ENCODE measurements around the gene AJM1. TPM values are rescaled to one million over a fixed set of nuclear protein-coding genes. Genes with fewer than 3 reads are reported as not detected.
A peak's percentile ranks its signal among the peaks of the same experiment; 100 is the strongest.

AJM1 gene
- polyA plus RNA-seq, 3 donors, result 0.10 to 2.0 (median 0.18) TPM

- Mint-ChIP-seq H3K4me3 (peak overlapping the region; percentile 86 to 91), H3K9me3 (no peaks in the 10 kb centered on the region), H3K36me3 (peaks cover 3 to 17% of the 10 kb centered on the region in 2 donors), H3K27me3 (ENCODE audit: low read depth in 3 of 3) (peaks cover 0 to 2% (median 2%) of the 10 kb centered on the region in 3 donors), H3K4me1 (peaks cover 31% of the 10 kb centered on the region), H3K27ac (peak overlapping the region; percentile 24 to 82 (median 63))
- Histone ChIP-seq H3K9ac (ENCODE audit: insufficient read depth, low read length, poor library complexity, severe bottlenecking) (peak overlapping the region; percentile 83), H3K79me2 (ENCODE audit: insufficient read depth, low read length) (peaks cover 53% of the 10 kb centered on the region), H3K4me2 (replicated peaks; ENCODE audit: extremely low read depth, low read length, poor library complexity, severe bottlenecking) (peak overlapping the region; percentile 95), H3K27ac (ENCODE audit: low read depth in 1 of 2, low read length in 2 of 2) (peak overlapping the region in 1 of 2 donors; percentile 82), H3K4me3 (replicated peaks in 1 of 3; ENCODE audit: low read depth in 2 of 3, low read length in 3 of 3) (peak overlapping the region; percentile 74 to 85 (median 80)), H3K4me1 (ENCODE audit: control insufficient read depth in 1 of 2, insufficient read depth in 2 of 2, low read length in 2 of 2) (peaks cover 25 to 32% of the 10 kb centered on the region in 2 donors), H3K36me3 (replicated peaks in 1 of 2; ENCODE audit: control insufficient read depth in 1 of 2, insufficient read depth in 2 of 2, low read length in 2 of 2) (peaks cover 0 to 11% of the 10 kb centered on the region in 2 donors), H4K20me1 (ENCODE audit: insufficient read depth, low read length) (peaks cover 20% of the 10 kb centered on the region), H3K9me3 (replicated peaks in 1 of 2; ENCODE audit: control insufficient read depth in 1 of 2, insufficient read depth in 1 of 2, low read length in 2 of 2) (no peaks in the 10 kb centered on the region), H2AFZ (ENCODE audit: insufficient read depth, low read depth, low read length, poor library complexity, severe bottlenecking) (peak overlapping the region; percentile 77), H3K27me3 (ENCODE audit: control insufficient read depth in 2 of 2, insufficient read depth in 2 of 2, low read length in 2 of 2) (no peaks in the 10 kb centered on the region)
- intact Hi-C loops (cut with micrococcal nuclease), result loop anchor here (2.0 to 5.0 kb wide), 4 partner anchors 20 to 58 kb away; partner anchors contain the start of genes EDF1 (in 2 of the 2), PHPT1 (in 2 of the 2), C8G (in 1 of the 2) and FBXW5 (in 1 of the 2)
- WGBS (ENCODE audit: insufficient coverage), result 1% methylated on average over 75 of the region's 76 CpGs
- DNase-seq, result peak; percentile 41 to 78 (median 51)
- TF ChIP-seq, protein P1, sequence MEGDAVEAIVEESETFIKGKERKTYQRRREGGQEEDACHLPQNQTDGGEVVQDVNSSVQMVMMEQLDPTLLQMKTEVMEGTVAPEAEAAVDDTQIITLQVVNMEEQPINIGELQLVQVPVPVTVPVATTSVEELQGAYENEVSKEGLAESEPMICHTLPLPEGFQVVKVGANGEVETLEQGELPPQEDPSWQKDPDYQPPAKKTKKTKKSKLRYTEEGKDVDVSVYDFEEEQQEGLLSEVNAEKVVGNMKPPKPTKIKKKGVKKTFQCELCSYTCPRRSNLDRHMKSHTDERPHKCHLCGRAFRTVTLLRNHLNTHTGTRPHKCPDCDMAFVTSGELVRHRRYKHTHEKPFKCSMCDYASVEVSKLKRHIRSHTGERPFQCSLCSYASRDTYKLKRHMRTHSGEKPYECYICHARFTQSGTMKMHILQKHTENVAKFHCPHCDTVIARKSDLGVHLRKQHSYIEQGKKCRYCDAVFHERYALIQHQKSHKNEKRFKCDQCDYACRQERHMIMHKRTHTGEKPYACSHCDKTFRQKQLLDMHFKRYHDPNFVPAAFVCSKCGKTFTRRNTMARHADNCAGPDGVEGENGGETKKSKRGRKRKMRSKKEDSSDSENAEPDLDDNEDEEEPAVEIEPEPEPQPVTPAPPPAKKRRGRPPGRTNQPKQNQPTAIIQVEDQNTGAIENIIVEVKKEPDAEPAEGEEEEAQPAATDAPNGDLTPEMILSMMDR (IDR thresholded peaks at IDR 0.05), result no peak
Observed at GRCh38 chr9:136886610-136887597, 44.6 kb downstream of the AJM1 start.

GRCh38 chr9:136888454-136888853, 46.2 kb downstream of the AJM1 start:
- Histone ChIP-seq H3K4me3 (replicated peaks in 1 of 3; ENCODE audit: low read depth in 2 of 3, low read length in 3 of 3) (no peak overlapping the region), H4K20me1 (ENCODE audit: insufficient read depth, low read length) (peaks cover 20% of the 10 kb centered on the region), H3K4me2 (replicated peaks; ENCODE audit: extremely low read depth, low read length, poor library complexity, severe bottlenecking) (no peak overlapping the region), H3K36me3 (replicated peaks in 1 of 2; ENCODE audit: control insufficient read depth in 1 of 2, insufficient read depth in 2 of 2, low read length in 2 of 2) (peaks cover 0 to 16% of the 10 kb centered on the region in 2 donors), H3K9me3 (replicated peaks in 1 of 2; ENCODE audit: control insufficient read depth in 1 of 2, insufficient read depth in 1 of 2, low read length in 2 of 2) (no peaks in the 10 kb centered on the region), H3K27me3 (ENCODE audit: control insufficient read depth in 2 of 2, insufficient read depth in 2 of 2, low read length in 2 of 2) (no peaks in the 10 kb centered on the region), H3K9ac (ENCODE audit: insufficient read depth, low read length, poor library complexity, severe bottlenecking) (no peak overlapping the region), H3K27ac (ENCODE audit: low read depth in 1 of 2, low read length in 2 of 2) (no peak overlapping the region), H3K4me1 (ENCODE audit: control insufficient read depth in 1 of 2, insufficient read depth in 2 of 2, low read length in 2 of 2) (peaks cover 13 to 18% of the 10 kb centered on the region in 2 donors), H2AFZ (ENCODE audit: insufficient read depth, low read depth, low read length, poor library complexity, severe bottlenecking) (no peak overlapping the region), H3K79me2 (ENCODE audit: insufficient read depth, low read length) (peaks cover 67% of the 10 kb centered on the region)
- H3K27ac Mint-ChIP-seq, result peak overlapping the region in 1 of 7 donors; percentile 8
- peaks cover 0 to 2% (median 2%) of the 10 kb centered on the region in 3 donors for H3K27me3 Mint-ChIP-seq (ENCODE audit: low read depth in 3 of 3)
- intact Hi-C loops (cut with micrococcal nuclease), result loop anchor here in 1 of 2 donors (5.0 kb wide), 1 partner anchor 41 kb away; the partner anchor contains the start of gene PHPT1
- 80% methylated on average over 1 of the region's 8 CpGs for WGBS (ENCODE audit: insufficient coverage)
- H3K4me1 Mint-ChIP-seq, result peaks cover 16% of the 10 kb centered on the region
- H3K4me3 Mint-ChIP-seq, result no peak overlapping the region
- no peaks in the 10 kb centered on the region for H3K9me3 Mint-ChIP-seq
- TF ChIP-seq, protein P1 (IDR thresholded peaks at IDR 0.05), result no peak
- peaks cover 8 to 23% of the 10 kb centered on the region in 2 donors for H3K36me3 Mint-ChIP-seq
- DNase-seq, result no peak
